OCI-LY3 (cell line): ENCODE data around the gene DPM1.

Experiments
- H2AFZ ChIP-seq: fragments of 200-600, 300-600 bp; shearing (Covaris generic); 2 replicates; pipeline ENCODE4 v1.6.0; 2014; ENCODE audit warnings: antibody characterized with exemption, low read depth, low read length
- H3K27ac ChIP-seq: fragments of 200-600, 300-600 bp; sonication (generic); 2 replicates; pipeline ENCODE4 v1.5.1; 2014; ENCODE audit warnings: mild to moderate bottlenecking, low read length, moderate library complexity, mixed read lengths
- H3K27me3 ChIP-seq: fragments of 200-600, 300-600 bp; sonication (generic); 2 replicates; pipeline ENCODE4 v1.6.1; 2014; ENCODE audit warnings: low read depth, low read length, mixed read lengths
- H3K36me3 ChIP-seq: fragments of 200-600, 300-600 bp; sonication (generic); replicated peaks from 2 replicates; pipeline ENCODE3; 2014; ENCODE audit warnings: low read depth, low read length, mixed read lengths
- H3K4me1 ChIP-seq: fragments of 300-600, 200-600 bp; sonication (generic); 2 replicates; pipeline ENCODE4 v1.6.1; 2014; ENCODE audit warnings: low read length, mixed read lengths
- H3K4me2 ChIP-seq: fragments of 200-600, 300-600 bp; sonication (generic); 2 replicates; pipeline ENCODE4 v1.6.1; 2014; ENCODE audit warnings: low read length, mixed read lengths
- H3K4me3 ChIP-seq: fragments of 300-600, 200-600 bp; sonication (generic); 2 replicates; pipeline ENCODE4 v1.5.1; 2014; ENCODE audit warnings: antibody characterized with exemption, mild to moderate bottlenecking, low read length, moderate library complexity
- H3K79me2 ChIP-seq: fragments of 300-600, 200-600 bp; shearing (Covaris generic); 2 replicates; pipeline ENCODE4 v1.6.1; 2014; ENCODE audit warnings: mild to moderate bottlenecking, low read length, mixed read lengths
- H3K9ac ChIP-seq: fragments of 300-600, 200-600 bp; shearing (Covaris generic); 2 replicates; pipeline ENCODE4 v1.6.0; 2014; ENCODE audit warnings: mild to moderate bottlenecking, low read length, moderate library complexity
- H3K9me3 ChIP-seq: fragments of 200-600, 300-600 bp; shearing (Covaris generic); 2 replicates; pipeline ENCODE4 v1.6.1; 2014; ENCODE audit warnings: low read length, mixed read lengths; ENCODE audit not compliant: insufficient read depth
- H4K20me1 ChIP-seq: fragments of 200-600, 300-600 bp; sonication (generic); 2 replicates; pipeline ENCODE4 v1.6.1; 2016; ENCODE audit warnings: low read length, mixed read lengths; ENCODE audit not compliant: insufficient read depth
- EZH2phosphoT487 ChIP-seq: fragments of 200-600 bp; shearing (Covaris generic); IDR thresholded peaks from 2 replicates; pipeline ENCODE4 v1.6.1; 2018; ENCODE audit warnings: antibody characterized with exemption, mixed run types, low read depth
- TF ChIP-seq, protein P1 (sequence below): fragments of 200-600, 300-600 bp; sonication (generic); IDR thresholded peaks from 2 replicates; pipeline ENCODE4 v1.5.1; 2014; ENCODE audit warnings: antibody characterized with exemption, low read length, low read depth

DPM1 gene

DNA sequence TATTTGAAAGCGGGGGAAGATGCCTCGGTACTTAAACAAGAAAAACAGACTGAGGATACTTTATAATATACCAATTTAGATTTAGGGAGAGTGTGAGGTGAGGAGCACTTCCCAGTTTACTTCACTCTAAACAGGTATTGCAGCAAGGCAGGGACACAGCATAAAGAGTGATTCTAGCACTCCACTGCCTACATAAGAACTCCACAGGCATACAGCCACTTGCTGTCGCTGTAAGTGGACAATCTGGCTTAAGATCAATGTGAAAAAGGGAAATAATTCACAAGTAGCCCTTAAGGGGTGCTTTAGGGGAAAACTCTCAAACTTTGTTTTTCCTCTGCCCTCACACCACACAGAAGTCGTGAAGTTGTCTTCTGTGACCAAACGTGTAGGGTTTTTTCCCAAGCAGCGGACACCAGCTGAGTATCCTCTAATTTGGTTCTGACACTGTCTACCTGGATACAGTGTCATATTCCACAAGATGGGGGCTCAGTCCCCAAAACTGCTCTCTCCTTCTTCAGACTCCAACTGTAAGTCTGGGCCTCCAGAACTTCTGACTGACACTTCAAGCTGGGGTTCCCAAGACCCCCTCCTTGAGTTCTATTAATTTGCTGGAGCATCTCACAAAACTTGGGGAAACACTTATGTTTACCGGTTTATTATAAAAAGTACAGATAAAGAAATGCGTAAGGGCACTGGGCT is 36.4 kb downstream of the DPM1 start:
- Histone ChIP-seq H3K9me3 (no peaks in the 10 kb centered on the region), H3K79me2 (peaks cover 99% of the 10 kb centered on the region), H4K20me1 (peaks cover 84% of the 10 kb centered on the region), H2AFZ (no peak overlapping the region), H3K36me3 (peaks cover 76% of the 10 kb centered on the region), H3K4me1 (peaks cover 31% of the 10 kb centered on the region), H3K9ac (no peak overlapping the region), H3K4me3 (no peak overlapping the region), H3K27ac (no peak overlapping the region), H3K27me3 (no peaks in the 10 kb centered on the region), H3K4me2 (no peak overlapping the region)
- TF ChIP-seq, protein P1, sequence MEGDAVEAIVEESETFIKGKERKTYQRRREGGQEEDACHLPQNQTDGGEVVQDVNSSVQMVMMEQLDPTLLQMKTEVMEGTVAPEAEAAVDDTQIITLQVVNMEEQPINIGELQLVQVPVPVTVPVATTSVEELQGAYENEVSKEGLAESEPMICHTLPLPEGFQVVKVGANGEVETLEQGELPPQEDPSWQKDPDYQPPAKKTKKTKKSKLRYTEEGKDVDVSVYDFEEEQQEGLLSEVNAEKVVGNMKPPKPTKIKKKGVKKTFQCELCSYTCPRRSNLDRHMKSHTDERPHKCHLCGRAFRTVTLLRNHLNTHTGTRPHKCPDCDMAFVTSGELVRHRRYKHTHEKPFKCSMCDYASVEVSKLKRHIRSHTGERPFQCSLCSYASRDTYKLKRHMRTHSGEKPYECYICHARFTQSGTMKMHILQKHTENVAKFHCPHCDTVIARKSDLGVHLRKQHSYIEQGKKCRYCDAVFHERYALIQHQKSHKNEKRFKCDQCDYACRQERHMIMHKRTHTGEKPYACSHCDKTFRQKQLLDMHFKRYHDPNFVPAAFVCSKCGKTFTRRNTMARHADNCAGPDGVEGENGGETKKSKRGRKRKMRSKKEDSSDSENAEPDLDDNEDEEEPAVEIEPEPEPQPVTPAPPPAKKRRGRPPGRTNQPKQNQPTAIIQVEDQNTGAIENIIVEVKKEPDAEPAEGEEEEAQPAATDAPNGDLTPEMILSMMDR = no peak
- no peak for TF ChIP-seq EZH2phosphoT487

DNA sequence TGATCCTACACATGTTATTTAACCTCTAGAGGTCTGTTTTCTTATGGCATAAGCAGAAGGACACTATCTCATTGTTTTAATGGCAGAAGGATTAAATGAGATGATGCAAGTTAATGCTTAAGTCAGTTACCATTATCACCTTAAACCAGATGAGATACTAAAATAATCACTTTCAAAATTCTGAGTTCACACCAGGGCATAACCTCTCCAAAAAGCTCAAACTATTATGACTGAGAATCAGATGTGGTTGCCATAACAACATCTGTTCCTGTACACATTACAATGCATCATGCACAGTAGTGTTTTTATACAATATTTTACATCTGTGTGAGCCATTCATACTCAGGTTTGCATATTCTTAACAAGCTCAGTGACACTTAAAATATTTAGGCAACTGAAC is 37.3 kb downstream of the DPM1 start:
- TF ChIP-seq, protein P1 = no peak
- TF ChIP-seq EZH2phosphoT487 = no peak
- H3K4me2 ChIP-seq = no peak overlapping the region

DNA sequence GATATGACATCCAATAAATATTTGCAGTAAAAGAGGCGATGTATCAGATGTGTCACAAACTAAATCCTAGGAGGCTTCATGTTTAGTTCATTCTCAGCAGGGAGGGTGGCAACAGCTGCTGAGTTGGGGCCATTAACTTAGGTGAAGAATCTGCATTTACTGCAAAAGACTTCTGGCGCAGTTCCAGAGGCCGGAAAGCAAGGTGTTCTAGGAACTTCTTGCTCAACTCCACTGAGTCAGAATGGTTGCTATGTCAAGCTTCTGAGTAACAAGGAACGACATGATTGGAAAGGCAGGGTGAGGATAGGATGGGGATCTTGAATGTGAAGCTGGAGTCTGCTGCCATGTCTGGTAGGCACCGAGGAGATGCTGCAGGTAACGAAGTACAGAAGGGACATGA is 38.8 kb downstream of the DPM1 start:
- peaks cover 54% of the 10 kb centered on the region for H3K4me1 ChIP-seq

More for the DNA sequence above, 37.3 kb downstream of the DPM1 start:
- no peak overlapping the region for H3K9ac ChIP-seq
- H3K4me3 ChIP-seq = no peak overlapping the region
- H4K20me1 ChIP-seq = peaks cover 92% of the 10 kb centered on the region
- H3K79me2 ChIP-seq = peaks cover 99% of the 10 kb centered on the region
- no peaks in the 10 kb centered on the region for H3K9me3 ChIP-seq
- peaks cover 80% of the 10 kb centered on the region for H3K36me3 ChIP-seq
- no peak overlapping the region for H2AFZ ChIP-seq
- H3K27ac ChIP-seq = no peak overlapping the region
- no peaks in the 10 kb centered on the region for H3K27me3 ChIP-seq
- H3K4me1 ChIP-seq = peaks cover 40% of the 10 kb centered on the region

DNA sequence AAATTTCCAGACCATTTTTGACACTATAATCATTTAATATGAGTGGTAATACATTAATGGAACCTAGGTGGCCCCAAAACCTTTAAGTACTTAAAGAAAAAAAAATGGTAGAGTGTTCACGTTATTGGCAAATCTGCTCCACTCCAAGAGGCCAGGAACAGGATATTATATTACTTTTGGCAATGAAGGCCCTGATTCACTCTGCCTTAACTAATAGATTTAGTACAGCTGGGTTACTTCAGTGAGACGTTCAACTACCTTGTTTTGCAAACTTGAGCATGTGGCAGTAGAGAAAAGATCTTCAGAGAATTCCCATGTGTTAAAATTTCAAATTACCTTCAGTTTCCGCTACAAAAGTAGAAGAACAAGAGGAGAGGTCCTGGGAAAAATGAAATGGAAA is 39.9 kb downstream of the DPM1 start:
- Histone ChIP-seq H3K4me1 (peaks cover 66% of the 10 kb centered on the region), H3K4me3 (no peak overlapping the region), H3K27ac (peak overlapping the region; percentile 39), H3K27me3 (no peaks in the 10 kb centered on the region), H4K20me1 (peaks cover 92% of the 10 kb centered on the region), H3K9ac (no peak overlapping the region), H3K79me2 (peaks cover 99% of the 10 kb centered on the region), H3K9me3 (no peaks in the 10 kb centered on the region), H2AFZ (no peak overlapping the region), H3K36me3 (peaks cover 68% of the 10 kb centered on the region), H3K4me2 (peak overlapping the region; percentile 38)
- no peak for TF ChIP-seq EZH2phosphoT487
- TF ChIP-seq, protein P1 = no peak

More for the DNA sequence above, 38.8 kb downstream of the DPM1 start:
- no peak overlapping the region for H3K4me2 ChIP-seq
- H3K27ac ChIP-seq = no peak overlapping the region
- H3K36me3 ChIP-seq = peaks cover 74% of the 10 kb centered on the region
- H3K9me3 ChIP-seq = no peaks in the 10 kb centered on the region
- H4K20me1 ChIP-seq = peaks cover 92% of the 10 kb centered on the region
- no peaks in the 10 kb centered on the region for H3K27me3 ChIP-seq
- H3K79me2 ChIP-seq = peaks cover 99% of the 10 kb centered on the region
- H3K9ac ChIP-seq = no peak overlapping the region
- H3K4me3 ChIP-seq = no peak overlapping the region
- no peak overlapping the region for H2AFZ ChIP-seq
- TF ChIP-seq, protein P1 = no peak
- TF ChIP-seq EZH2phosphoT487 = no peak
